ENCODE measurements around the gene LARGE2.

LARGE2 gene

DNA sequence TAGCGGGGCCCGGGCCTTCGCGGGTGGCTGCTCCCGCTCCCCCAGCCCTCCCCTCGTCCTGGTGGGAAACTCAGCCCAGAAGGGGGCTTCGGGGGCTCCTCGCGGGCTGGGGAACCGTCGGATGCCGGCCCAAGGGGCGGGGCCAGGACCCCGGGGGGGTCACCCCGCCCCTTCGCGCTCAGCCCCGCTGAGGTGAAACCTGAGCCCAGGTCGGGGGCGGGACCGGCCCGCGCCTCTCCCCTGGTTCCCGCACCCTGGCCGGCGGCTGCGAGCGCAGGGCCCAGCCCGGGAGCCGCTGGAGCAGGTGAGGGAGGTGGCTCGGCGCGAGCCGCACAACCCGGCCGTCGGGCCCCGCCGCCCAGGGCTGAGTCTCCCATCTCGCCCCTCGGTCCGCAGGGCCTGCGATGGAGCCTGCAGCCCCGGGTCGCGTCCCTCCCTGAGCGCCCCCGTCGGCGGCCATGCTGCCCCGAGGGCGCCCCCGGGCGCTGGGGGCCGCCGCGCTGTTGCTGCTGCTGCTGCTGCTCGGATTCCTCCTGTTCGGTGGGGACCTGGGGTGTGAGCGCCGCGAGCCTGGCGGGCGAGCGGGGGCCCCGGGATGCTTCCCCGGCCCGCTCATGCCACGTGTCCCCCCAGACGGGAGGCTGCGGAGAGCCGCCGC, at the start of gene LARGE2:
Gene LARGE2 (plus strand): TSS at position 232 of the 658 bp plus-strand sequence. CDS start 227 bp downstream, at position 459.
- DNase-seq (ENCODE audit: low read depth) = no peak

DNA sequence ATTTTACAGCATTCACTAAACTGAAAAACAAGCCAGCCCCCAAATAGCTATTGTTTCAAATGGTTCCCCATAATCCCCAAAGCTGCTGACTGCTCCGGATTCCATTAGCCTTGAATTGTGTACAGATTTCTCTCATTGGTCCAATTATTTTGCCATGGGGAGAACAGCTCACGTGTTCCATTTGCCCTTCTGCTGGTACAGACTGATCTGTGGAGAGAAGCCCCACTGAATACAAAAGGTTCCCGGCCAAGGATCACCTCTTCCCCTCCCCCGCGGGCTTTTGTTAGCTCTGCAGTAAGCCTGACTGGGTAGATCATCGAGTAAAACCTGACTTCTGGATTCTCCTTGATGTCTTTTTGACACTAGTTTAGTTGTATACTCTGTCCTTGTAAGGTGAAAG, 46.1 kb upstream of the LARGE2 start:
- DNase-seq (ENCODE audit: low read depth) = no peak

DNA sequence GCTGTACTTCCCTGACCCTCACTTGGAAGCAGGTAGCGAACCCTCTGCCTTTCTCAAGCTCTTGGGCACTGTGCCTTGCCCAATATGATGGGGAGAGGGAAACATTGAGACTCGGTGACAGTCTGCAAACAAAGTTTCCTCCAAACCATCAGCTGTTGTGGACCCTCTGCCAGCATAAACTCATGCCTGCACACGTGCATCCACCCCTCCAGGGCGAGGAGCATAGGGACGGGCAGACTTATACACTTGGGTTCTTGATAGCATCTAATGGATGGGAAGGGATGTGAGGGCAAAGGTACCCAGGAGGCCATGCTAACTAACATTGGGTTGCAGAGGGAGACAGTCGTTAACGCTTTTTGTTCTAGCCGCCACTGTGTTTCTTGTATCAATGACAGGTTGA, 45.2 kb upstream of the LARGE2 start:
- no peak for DNase-seq (ENCODE audit: low read depth)

GRCh38 chr11:45877845-45878244, 44.6 kb upstream of the LARGE2 start:
- no peak for DNase-seq (ENCODE audit: low read depth)

- DNase-seq (ENCODE audit: low read depth) = no peak
Measured at GRCh38 chr11:45879803-45880686, 42.4 kb upstream of the LARGE2 start.

GRCh38 chr11:45880772-45881570, 41.5 kb upstream of the LARGE2 start:
- DNase-seq (ENCODE audit: low read depth) = no peak

DNA sequence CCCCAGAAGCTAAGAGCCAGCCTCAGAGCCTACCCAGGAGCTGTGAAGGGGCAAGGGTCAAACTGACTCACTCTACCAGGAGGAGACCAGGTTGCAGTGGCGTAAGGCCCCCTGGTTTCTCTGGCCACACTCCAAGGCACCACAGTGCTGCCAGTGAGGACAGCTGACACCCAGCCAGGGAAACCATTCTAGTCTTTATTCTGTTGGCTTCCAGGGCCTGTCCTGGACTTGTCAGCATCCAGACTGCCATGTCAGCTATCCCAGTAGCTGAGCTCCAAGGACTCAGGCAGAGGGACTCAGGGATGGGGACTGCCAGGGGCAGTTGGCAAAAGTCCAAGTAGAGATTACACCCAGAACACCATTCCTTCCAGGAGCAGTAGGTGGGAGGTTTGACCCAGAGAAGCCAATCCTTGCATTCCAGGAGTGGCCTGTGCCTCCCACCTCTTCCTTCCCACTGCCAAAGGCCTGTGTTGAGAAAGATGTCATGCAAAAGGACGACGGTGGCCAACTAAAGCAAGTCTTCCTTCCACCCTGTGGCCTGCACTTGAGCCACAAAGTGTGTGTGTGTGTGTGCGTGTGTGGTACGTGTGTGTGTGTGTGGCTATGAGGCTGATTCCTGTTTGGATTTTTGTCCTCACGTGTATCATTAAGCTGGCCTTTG, 40.6 kb upstream of the LARGE2 start:
- DNase-seq (ENCODE audit: low read depth) = no peak

- no peak for DNase-seq (ENCODE audit: low read depth)
Measured at GRCh38 chr11:45884596-45885185, 37.8 kb upstream of the LARGE2 start.

GRCh38 chr11:45885274-45885920, 37.1 kb upstream of the LARGE2 start, which contains the start of gene MAPK8IP1:
Gene MAPK8IP1 (plus strand): TSS chr11:45885651. CDS start chr11:45885821, 170 bp downstream.
- peak; percentile 32 for DNase-seq (ENCODE audit: low read depth)

DNA sequence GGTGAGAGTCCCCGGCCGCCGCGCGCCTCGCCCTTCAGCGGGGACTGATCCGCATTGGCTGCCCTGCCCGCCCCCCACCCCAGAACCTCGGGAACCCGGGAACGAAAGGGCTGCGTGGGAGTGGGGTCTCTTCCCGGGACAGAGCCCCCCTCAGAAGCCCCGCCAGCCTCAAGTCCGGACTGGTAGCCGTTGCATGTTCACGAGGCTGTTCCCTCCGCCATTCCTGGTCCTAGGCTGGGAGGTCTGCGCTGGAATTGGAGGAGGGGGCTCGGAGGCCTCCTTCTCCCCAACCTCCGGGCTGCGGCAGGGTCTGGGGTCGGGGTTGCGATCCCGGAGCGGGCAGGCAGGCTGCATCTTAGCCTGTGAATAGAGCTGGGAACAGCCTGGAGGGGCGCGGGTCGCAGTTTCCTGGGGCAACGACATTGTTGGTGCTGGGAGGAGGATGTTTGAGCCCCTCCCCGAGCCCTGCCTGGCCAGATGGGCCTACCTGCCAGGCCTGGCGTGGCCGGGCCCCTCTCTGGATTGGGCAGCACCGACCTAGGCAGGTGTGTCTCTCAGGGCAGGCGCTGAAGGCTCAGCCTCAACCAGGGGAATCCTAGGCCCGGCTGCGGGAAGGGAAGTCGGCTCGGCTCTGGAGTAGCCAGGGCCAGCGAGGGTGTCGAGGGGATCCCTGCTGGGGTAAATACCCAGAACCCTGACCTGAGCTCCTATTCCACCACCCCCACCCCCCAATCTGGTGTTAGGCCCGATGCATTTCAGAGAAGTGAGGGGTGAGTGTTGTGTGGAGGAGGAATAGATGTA, 36.3 kb upstream of the LARGE2 start:
- no peak for DNase-seq (ENCODE audit: low read depth)

DNA sequence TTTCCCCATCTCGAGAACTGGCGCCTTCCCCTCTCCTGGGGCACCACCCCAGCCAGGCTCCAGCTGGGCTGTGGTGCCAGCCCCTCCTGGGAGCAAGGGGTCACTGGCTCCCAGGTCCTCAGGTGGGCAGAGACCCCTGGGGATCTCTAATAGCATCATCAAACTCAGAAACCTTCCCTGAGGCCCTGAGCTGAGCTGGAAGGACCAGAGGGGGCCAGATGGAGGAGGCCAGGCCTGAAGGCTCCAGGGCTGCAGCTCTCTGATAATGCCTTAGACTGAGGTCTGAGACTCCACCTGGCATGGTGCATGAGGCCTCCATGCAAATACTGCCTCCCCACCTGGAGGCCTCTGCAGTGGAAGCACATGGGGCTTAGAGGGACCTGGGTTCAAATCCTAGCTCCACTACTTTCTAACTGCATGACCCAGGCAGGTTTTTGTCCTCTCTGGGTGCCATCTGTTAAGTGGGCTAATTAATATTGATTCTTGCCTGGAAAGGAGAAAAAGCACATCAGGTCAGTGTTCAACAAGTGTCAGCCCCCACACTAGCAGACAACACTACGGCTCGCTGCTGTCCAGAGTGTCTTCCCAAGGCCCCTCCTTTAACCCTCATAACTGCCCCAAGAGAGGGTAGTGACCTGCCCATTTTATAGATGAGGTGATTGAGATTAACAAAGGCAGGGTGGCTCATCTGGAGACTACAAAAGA, 35.5 kb upstream of the LARGE2 start:
- no peak for DNase-seq (ENCODE audit: low read depth)

DNA sequence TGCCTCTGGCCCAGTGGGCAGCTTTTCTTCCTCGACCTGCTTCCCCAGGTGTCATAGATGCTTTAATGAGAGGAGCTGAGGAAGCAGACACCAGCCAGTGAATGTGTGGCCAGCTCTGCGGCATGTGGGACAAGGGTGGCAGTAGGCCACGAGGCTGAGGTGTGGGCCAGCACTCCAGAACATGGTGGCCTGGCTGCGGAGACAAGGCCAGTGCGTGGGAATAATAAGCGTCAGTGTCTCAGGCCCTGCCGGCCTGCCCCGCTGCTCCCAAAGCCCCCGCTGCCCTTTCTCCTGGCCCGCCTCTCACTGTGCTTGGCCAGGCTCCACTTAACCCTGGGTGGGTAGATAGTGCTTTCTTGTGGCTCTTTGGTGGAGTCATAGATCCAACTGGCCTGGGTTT, 34.9 kb upstream of the LARGE2 start:
- DNase-seq (ENCODE audit: low read depth) = no peak

- DNase-seq (ENCODE audit: low read depth) = no peak
Measured at GRCh38 chr11:45889555-45889954, 32.9 kb upstream of the LARGE2 start.

GRCh38 chr11:45889966-45890365, 32.5 kb upstream of the LARGE2 start:
- DNase-seq (ENCODE audit: low read depth) = no peak

GRCh38 chr11:45890886-45891550, 31.4 kb upstream of the LARGE2 start:
- no peak for DNase-seq (ENCODE audit: low read depth)

- DNase-seq (ENCODE audit: low read depth) = no peak
Measured at GRCh38 chr11:45892856-45893255, 29.6 kb upstream of the LARGE2 start.

GRCh38 chr11:45894555-45895247, 27.8 kb upstream of the LARGE2 start:
- DNase-seq (ENCODE audit: low read depth) = no peak

GRCh38 chr11:45895553-45896259, 26.8 kb upstream of the LARGE2 start:
- no peak for DNase-seq (ENCODE audit: low read depth)
